GM19023 (cell line): Measurements from ENCODE around the gene GDF7.
A peak's percentile ranks its signal among the peaks of the same experiment; 100 is the strongest.

Source experiments
- ATAC-seq: cut with Tn5 transposase; IDR thresholded peaks from one replicate; pipeline ENCODE4 v1.9.1; 2021; ENCODE audit warnings: mild to moderate bottlenecking, moderate library complexity; ENCODE audit not compliant: unreplicated experiment

Gene GDF7

DNA sequence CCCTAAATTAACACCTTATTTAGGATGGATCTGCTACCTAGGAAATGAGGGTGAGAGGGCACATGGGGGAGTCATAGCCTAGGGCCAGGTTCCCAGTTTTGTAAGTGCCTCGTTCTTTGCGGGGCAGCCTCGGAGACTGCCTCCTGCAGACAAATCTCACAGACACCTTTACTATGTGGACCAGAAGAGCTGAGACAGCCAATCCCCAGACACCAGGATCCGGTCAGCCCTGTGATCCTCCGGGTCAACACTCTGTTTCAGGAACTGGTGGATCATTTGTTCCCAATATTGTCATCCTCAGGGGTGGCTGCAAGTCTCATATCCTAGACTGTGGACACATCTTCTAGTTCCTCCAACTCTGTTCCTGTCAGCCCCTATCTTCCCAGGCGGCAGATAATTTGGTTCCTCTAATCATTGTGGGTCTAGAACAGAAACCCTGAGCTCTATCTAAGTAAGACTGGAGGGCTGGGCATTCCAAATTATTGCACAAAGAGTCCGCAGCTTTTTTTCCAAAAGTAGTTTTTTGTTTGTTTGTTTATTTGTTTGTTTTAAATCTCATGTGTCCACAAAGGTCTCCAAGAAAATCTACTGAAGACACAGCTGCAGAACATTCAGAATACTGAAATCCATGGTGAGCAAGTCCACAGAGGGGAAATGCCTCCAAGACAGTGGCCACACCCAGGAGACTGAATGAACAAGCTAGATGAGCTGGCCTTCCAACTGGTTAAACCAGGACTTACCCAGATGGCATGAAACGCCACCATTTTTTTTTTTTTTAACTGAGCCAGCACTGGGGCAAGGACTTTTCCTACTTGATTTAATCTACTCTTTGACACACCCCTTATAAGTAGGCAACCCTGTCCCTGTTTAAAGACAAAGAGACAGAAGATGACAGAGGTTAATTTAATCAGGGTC is 6.2 kb upstream of the GDF7 start:
- ATAC-seq: no peak

DNA sequence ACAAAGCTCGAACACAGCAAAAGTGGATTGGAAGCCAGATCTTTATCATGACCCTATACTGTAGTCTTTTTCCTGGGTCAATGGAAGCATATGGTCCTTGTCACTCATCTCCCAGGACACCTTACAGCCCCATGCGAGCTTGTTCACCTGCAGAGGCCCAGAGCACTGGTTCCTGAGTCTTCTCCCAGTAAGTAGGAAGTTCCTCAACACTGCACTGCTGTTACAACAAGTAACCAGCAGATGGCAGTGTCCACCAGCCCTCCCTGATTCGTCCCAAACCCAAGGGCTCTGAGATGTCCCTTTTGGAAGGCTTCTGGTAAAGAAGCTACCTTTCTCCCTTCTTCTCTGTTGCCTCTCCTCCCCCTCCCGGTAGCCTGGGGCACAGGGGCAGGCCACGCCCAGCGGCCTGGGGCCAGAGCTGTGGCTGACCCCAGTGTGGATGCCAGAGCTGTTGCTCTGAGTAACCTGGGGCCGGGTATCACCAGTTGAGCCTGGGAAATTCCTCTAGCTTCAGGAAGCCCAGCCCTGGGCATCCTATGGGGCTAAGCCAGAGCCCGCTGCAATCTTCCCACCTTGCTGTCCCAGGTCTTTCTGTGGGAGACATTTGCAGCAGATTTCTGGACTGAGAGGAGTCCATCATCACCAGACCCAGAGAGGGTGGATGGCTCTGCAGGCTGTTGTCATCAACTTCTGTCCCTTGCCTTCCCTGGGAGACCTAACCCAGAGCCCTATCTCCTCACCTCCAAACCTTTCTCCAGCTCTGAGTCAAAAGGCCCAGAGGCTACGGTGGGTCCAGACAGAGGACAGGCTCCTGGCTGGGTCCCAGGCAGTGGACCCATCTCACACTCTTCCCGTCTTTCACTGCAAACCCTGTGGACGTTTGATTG is 5.3 kb upstream of the GDF7 start:
- peak; percentile 63 for ATAC-seq

DNA sequence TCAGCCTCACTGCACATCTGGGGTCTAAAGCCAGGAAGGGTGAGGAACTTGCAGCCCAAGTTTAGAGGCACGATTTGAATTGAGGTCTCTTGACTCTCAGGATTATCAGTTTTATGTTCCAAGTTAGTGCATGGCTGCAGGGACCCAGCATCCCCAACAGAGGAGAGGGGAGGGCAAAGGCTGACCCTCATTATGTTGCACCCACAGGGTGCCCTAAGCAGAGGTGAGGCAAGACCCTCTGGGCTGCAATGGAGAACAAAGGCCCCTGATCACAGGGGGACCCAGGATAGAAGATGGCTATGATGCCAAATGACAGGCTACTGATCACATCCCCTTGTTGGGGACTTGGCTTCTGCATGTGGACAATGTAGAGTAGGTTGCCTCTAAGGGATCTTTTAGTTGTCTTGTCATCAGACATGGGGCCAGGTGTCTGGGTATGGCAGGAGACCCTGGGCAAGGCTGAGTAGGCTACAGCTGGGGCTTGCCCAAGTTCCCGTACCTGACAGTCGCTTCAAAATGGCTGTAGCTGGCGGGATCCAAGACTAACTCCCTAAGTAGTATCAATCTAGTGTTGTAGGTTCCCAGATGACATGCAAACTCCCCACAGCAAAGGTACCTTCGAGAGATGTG is 4.5 kb upstream of the GDF7 start:
- ATAC-seq: no peak

DNA sequence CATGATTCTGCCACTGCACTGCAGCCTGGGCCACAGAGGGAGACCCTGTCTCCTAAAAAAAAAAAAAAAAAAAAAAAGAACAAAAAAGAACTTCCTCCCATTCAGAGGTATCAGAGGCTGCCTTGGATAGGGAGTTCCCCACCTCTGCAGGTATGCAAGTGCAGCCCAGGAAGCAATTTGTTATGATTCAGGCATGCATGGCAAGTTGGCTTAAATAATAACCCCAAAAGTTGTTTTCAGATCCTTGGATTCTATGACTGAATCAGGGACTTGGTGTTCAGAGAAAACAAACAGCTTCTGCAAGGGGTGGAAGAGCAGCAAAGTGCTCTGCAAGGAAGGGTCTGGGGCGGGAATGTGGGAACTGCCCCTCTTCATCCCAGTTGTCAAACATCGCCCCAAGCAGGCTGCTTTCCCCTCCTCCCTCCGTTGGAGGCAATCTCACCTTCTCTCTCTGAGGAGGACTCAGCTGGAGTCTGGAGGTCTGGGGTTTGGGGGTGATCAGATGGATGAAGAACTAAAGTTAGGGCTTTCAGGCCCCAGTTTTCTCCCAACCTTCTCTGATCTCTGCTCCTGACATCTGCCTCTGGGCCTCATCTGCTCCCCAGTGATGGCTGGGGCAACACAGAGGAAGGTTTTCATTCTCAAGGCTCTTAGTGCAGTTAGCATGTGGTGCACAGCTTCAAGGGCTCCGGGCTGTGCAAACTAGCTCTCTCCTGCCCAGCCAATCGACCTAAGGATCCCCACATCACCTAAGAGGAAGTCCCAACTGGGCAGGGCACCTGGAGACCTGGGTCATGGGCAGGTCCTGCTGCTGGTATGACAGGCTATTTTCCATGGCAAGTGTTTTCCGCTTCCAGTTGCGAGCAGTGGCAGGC is 3.5 kb upstream of the GDF7 start:
- ATAC-seq: no peak

DNA sequence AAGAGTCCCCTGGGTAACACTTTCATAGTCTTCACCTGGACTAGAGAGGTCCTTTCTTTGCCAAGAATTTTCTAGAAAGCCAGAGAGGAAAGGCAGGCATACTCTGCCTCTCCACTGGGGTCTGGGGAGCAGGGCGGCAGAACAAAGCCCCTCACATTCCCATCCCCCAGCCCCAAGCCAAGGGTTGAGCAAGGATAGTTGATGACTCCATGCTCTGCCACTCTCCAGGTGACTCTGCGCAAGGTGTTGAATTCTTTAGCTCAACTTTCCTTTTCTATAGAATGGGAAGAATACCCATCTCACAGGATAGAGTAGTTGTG is 2.9 kb upstream of the GDF7 start:
- no peak for ATAC-seq

DNA sequence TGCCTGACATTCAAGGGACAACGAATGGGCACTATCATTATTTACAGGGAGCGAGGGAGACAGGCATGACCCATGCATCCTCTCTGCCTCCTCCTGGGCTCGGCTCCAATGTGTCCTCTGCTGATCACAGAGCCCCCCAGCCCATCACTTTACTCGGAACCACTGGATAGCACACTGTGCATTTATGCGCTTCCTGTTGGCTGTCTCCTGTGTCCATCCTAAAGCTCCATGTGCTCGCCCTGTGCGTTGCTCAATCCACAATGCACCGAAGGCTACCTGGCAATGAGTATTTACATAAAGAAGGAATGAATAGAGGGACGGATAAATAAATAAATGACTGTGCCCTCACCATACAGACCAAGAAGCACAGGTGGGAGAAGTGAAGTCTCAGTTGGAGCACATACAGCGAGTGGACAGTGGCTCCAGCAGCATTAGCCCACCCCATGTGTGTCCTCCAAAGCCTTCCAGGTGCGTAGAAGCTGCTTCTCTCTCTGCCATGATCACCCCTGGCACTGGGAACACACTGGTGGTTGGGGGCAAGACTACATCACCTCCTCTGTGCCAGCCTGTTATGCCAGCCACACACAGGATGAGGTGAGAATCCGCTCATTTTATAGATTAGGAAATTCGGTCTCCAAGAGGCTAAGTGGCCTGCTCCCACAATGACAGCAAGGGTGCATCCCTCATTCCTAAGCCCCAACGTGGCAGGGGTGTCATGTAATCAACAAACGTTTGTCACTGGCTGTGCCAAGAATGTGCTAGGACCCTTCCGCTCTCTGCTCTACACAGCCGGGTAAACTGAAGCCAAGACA is 2.3 kb upstream of the GDF7 start:
- no peak for ATAC-seq

DNA sequence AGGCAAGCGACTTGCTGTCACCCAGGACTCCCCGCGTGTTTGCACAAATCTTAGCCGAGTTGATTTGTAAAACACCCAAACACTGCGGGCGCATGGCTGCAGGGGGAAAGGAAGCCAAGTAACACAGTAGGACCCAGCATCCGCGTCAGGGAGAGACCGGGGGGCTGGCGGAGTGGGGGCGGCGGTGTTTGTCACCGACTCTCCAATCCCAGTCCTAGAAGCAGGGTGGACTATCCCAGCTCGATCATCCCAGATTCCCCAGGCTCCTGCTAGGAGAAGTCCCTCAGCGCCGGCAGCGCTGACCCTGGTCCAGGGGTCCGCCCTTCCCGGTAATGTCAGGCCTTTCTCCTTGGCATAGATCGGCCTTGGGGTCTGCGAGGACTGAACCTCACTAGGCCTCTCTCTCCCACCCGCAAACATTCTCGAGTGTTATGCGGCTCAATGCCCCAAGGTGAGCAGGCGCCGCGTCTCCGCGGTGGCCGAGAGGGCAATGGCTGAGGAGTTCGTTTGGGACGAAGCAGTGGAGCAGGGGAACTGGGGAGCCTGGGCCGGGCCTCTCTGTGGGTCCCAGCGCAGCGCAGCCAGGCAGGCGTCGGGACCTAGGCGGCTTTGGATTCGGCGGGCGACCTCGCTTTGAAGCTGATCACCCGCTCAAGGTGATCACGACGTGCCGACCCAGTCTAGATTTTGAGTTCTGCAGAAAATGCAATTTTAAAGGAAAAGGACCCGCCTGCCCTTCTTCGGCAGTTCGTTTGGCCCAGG is 1.5 kb upstream of the GDF7 start:
- no peak for ATAC-seq

DNA sequence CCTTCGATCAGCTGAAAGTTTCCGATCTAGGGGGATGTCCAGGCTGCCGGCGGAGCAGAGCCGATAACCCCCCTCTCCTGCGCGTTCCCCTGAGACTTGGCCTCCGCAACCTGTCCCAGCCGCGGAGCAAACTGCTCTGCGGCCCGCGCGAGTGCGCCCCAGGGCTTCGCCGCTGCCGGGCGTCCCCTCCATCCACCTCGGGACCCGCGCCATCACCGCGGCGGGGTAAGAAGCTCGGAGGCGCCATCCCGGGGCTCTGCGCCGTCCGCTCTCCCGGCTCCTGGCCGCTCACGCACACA is 990 bp upstream of the GDF7 start:
- ATAC-seq: peak; percentile 9

DNA sequence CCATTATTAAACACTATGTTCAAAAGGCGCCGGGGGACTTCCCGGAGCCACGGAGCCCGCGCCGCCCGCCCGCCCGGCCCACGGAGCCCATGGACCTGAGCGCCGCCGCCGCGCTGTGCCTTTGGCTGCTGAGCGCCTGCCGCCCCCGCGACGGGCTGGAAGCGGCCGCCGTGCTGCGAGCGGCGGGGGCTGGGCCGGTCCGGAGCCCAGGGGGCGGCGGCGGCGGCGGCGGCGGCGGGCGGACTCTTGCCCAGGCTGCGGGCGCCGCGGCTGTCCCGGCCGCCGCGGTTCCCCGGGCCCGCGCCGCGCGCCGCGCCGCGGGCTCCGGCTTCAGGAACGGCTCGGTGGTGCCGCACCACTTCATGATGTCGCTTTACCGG is 197 bp downstream of the GDF7 start:
- peak; percentile 41 for ATAC-seq

DNA sequence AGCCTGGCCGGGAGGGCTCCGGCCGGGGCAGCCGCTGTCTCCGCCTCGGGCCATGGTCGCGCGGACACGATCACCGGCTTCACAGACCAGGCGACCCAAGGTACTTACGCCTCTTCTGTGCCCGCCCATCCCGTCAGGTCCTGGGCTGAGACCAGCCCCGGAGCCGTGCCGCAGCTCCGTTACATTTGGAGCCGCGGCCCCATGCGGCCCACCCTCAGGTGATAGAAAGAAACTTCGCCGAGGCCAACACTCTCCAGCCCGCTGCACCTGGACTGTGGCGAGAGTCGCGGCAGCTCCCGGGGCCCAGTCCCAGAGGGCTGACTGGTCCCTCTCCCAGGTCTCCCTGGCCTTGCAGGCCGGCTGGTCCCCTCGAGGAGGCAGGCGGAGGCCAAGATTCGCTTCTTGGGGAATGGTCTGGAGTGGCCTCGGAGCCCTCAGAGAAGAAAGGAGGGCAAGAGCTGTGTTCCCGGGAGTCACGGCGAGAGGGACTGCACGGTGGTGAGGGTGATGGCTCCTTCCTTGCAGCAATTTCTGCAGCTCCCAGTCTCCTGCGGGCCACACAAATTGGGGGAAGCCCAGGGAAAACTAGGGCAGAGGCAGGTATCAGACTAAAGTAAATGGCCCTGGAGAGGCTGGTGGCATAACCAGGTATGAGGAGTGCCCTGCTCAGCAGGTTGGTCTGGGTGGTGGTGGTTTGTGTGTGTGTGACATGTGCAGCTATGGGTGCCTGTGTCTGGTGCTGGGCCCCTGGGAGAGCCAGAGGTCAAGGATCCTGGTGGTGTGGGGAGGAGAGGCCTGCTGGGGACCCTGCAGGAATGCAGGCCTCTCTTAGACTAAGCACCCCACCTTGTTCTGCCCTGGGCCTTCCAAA is 822 bp downstream of the GDF7 start:
- peak; percentile 10 for ATAC-seq

DNA sequence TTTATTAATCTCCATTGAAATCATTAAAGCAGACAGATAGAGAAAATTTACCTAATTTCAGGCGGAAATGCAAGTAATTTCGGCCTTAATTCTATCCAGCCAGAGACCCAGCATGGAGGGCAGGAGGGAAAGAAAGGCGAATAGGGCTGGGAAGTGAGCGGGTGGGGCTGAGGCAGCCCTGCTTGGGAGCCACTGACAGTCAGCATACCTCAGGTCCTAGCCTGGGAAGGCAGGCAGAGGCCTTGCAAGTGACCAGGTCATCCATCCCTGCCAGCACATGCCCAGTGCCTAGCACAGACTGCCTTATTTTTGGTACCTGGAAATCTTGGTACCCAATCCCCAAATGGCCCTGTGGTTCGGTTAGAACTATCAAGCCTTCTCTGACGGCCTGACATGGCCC is 1.5 kb downstream of the GDF7 start:
- ATAC-seq: no peak

DNA sequence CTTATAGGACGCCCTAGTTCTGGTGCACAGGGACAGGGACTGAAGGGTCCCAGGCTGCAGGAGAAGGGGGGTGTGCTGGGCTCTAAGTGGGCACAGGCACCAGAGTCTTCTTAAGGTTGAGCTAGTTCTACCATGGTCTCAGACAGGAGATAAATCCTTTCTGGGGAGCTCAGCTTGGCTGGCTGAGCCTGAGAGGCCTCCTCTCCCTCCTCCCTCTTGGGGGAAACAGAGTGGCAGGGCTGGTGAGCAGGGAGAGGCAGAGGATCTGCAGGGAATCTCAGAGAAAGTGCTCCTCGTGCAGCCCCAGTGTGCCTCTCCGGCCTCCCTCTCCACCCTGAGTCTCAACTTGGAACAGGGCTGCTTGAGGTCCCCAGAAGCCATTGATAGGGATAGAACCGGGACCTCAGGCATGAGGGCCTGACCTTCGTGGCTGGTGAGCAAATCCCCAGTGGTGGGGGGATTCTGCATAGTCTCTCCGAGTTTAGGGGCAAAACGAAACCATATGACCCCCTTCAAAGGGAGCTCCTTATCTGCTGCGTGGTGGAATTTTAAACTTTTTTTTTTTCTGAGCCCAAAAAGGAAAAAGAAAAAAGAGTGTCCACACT is 2.0 kb downstream of the GDF7 start:
- ATAC-seq: no peak

DNA sequence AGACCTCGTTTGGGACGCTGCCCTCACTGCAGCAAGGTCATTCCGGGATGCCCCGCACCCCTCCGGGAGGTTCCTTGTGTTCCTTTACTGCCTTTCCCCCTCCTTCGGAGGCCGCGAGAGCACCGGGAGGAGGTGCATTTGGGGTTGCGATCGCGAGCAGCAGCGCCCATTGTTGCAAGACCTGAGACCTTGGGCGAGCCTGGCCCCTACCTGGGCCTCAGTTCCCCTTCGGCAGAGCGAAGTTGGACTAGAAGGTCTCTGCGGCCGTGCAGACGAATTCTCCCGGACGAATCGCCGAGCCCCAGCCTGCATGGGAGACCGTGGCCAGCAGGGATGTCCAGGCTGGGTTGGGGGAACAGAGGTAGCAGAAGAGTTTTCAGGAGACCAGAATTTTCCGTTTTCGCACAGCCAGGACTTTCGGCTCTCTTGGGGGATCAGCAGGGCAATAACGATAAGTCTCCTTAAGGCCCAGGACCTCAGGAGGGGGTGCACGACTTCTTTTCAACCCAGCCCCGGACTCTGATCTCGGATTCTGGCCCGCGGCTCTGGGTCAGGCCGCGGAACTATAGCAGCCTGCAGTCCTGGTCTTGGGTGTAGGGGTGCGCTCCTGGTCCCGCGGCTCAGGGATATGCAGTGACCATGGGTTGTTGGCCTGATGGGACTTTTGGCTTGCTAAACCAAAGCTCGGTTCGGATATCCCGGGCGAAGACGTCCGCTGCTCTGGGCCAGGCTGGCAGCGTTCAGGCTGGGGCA is 2.8 kb downstream of the GDF7 start:
- no peak for ATAC-seq

DNA sequence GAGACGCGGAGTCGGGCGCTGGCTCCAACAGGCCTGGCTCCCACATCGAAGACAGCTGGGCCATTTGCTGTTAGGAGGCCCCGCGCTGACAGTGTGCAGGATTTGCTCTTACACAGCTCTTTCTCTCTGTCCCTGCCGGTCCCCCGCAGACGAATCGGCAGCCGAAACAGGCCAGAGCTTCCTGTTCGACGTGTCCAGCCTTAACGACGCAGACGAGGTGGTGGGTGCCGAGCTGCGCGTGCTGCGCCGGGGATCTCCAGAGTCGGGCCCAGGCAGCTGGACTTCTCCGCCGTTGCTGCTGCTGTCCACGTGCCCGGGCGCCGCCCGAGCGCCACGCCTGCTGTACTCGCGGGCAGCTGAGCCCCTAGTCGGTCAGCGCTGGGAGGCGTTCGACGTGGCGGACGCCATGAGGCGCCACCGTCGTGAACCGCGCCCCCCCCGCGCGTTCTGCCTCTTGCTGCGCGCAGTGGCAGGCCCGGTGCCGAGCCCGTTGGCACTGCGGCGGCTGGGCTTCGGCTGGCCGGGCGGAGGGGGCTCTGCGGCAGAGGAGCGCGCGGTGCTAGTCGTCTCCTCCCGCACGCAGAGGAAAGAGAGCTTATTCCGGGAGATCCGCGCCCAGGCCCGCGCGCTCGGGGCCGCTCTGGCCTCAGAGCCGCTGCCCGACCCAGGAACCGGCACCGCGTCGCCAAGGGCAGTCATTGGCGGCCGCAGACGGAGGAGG is 3.5 kb downstream of the GDF7 start:
- ATAC-seq: no peak

DNA sequence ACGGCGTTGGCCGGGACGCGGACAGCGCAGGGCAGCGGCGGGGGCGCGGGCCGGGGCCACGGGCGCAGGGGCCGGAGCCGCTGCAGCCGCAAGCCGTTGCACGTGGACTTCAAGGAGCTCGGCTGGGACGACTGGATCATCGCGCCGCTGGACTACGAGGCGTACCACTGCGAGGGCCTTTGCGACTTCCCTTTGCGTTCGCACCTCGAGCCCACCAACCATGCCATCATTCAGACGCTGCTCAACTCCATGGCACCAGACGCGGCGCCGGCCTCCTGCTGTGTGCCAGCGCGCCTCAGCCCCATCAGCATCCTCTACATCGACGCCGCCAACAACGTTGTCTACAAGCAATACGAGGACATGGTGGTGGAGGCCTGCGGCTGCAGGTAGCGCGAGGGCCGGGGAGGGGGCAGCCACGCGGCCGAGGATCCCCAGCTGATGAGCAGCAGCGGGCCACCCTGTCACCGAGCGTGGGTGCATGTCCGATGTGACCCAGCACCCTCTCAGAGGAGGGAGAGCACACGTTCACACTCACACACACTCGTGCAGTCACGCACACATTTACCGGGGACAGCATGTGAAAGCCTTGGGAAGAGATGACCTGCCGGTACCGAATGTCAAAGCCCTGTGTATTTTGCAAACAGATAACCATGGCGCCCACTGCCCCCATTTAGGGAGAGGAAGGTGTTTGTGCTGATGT is 4.2 kb downstream of the GDF7 start:
- no peak for ATAC-seq

DNA sequence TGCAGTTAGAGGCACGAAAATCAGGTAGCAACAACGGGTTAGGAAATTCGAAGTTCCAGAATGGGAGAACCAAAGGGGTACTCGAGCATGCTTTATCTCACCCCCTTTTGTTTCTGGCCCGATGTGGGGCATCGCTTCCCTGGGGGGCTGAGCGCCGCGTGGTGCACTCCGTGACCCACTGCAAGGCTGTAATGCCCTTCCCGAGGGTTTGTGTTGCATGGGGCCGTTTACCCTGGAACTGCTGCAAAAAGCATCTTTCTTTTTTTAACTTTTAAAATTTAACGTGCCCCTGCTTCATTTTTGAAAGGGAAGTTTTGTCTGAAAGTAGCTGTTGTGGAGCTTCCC is 4.8 kb downstream of the GDF7 start:
- no peak for ATAC-seq
